WTC11 (cell line): ENCODE measurements around the gene MCFD2. TPM values are rescaled to one million over a fixed set of nuclear protein-coding genes. Genes with fewer than 3 reads are reported as not detected.

Experiments used
- ATAC-seq: fragments of 200-7000 bp; cut with Tn5 transposase; 2 replicates; pipeline ENCODE4 v1.10.0; 2021; ENCODE audit warnings: mild to moderate bottlenecking, moderate library complexity
- CTCF ChIA-PET: fragments of 300-600 bp; sonication (Branson Sonifier 250); formaldehyde crosslinking; loops from one replicate; lab custom pipeline; 2021; ENCODE audit warnings: antibody characterized with exemption; lab: Charles Lee
- POLR2A ChIA-PET: fragments of 350-600 bp; sonication (Branson Sonifier 250); formaldehyde crosslinking; loops from one replicate; lab custom pipeline; 2021; ENCODE audit warnings: antibody characterized with exemption; lab: Charles Lee
- DNase-seq: peaks from one replicate; pipeline ENCODE4 v3.0.0; 2021; ENCODE audit warnings: low spot score
- H3K27ac Mint-ChIP-seq: 2 replicates; pipeline ENCODE4 v1.8.0; 2021; ENCODE audit warnings: mixed read lengths
- H3K27me3 Mint-ChIP-seq: 2 replicates; pipeline ENCODE4 v1.8.0; 2021; ENCODE audit warnings: low read depth, mild to moderate bottlenecking, moderate library complexity, mixed read lengths
- H3K36me3 Mint-ChIP-seq: 2 replicates; pipeline ENCODE4 v1.8.0; 2021; ENCODE audit warnings: mixed read lengths
- H3K4me1 Mint-ChIP-seq: 2 replicates; pipeline ENCODE4 v1.8.0; 2022; ENCODE audit warnings: mixed read lengths
- H3K4me3 Mint-ChIP-seq: 2 replicates; pipeline ENCODE4 v1.8.0; 2021; ENCODE audit warnings: mild to moderate bottlenecking, moderate library complexity, mixed read lengths
- H3K9me3 Mint-ChIP-seq: 2 replicates; pipeline ENCODE4 v1.8.0; 2021; ENCODE audit warnings: mixed read lengths
- FOXJ3 ChIP-seq: sonication (generic); formaldehyde crosslinking; IDR thresholded peaks from 2 replicates; pipeline ENCODE4 v1.9.0; 2021; ENCODE audit warnings: missing genetic modification reagents, mild to moderate bottlenecking, borderline replicate concordance
- FOXK1 ChIP-seq: sonication (generic); formaldehyde crosslinking; IDR thresholded peaks from 2 replicates; pipeline ENCODE4 v1.8.0; 2022; ENCODE audit warnings: mild to moderate bottlenecking, moderate library complexity, missing genetic modification reagents
- IRF2 ChIP-seq: sonication (generic); formaldehyde crosslinking; IDR thresholded peaks from 2 replicates; pipeline ENCODE4 v1.8.0; 2022; ENCODE audit warnings: low read depth, missing genetic modification reagents, borderline replicate concordance
- JAZF1 ChIP-seq: fragments of 250-450 bp; sonication (Bioruptor Pico); IDR thresholded peaks from 2 replicates; pipeline ENCODE4 v1.9.0; 2021; ENCODE audit warnings: moderate library complexity, mild to moderate bottlenecking, inconsistent platforms
- JUN ChIP-seq: sonication (generic); formaldehyde crosslinking; IDR thresholded peaks from 2 replicates; pipeline ENCODE4 v1.8.0; 2023; ENCODE audit warnings: mild to moderate bottlenecking, missing genetic modification reagents
- NFE2L1 ChIP-seq: sonication (generic); formaldehyde crosslinking; IDR thresholded peaks from 2 replicates; pipeline ENCODE4 v1.8.1; 2023; ENCODE audit warnings: missing genetic modification reagents
- OVOL2 ChIP-seq: fragments of 250-450 bp; sonication (Bioruptor Pico); IDR thresholded peaks from 2 replicates; pipeline ENCODE4 v1.9.0; 2021; ENCODE audit warnings: mild to moderate bottlenecking, borderline replicate concordance
- RORB ChIP-seq: fragments of 250-450 bp; sonication (Bioruptor Pico); IDR thresholded peaks from 2 replicates; pipeline ENCODE4 v1.9.0; 2021; ENCODE audit warnings: mild to moderate bottlenecking
- TEAD4 ChIP-seq: sonication (generic); formaldehyde crosslinking; IDR thresholded peaks from 2 replicates; pipeline ENCODE4 v1.8.0; 2022; ENCODE audit warnings: mild to moderate bottlenecking, missing genetic modification reagents
- ZNF138 ChIP-seq: sonication (generic); formaldehyde crosslinking; conservative IDR thresholded peaks from 2 replicates; pipeline ENCODE4 v1.8.1; 2022; ENCODE audit warnings: mild to moderate bottlenecking, moderate library complexity, missing genetic modification reagents
- ZNF232 ChIP-seq: sonication (generic); formaldehyde crosslinking; IDR thresholded peaks from 2 replicates; pipeline ENCODE4 v1.8.0; 2022; ENCODE audit warnings: mild to moderate bottlenecking, missing genetic modification reagents
- total RNA-seq: library from RNA; stranded (reverse); gene quantifications from 3 replicates; pipeline ENCODE4 v1.2.3, GENCODE V29; 2021
- TF ChIP-seq, protein P1 (sequence below): sonication (generic); formaldehyde crosslinking; IDR thresholded peaks from 2 replicates; pipeline ENCODE4 v1.8.1; 2023; ENCODE audit warnings: mild to moderate bottlenecking, missing genetic modification reagents
- TF ChIP-seq, protein P2 (sequence below): fragments of 200-600 bp; IDR thresholded peaks from 2 replicates; pipeline ENCODE4 v1.8.0; 2022; ENCODE audit warnings: antibody characterized with exemption
- TF ChIP-seq, protein P3 (sequence below): fragments of 250-450 bp; sonication (Bioruptor Pico); IDR thresholded peaks from 2 replicates; pipeline ENCODE4 v1.9.0; 2021; ENCODE audit warnings: moderate library complexity, mild to moderate bottlenecking, inconsistent platforms, borderline replicate concordance
- TF ChIP-seq, protein P4 (sequence below): sonication (generic); formaldehyde crosslinking; IDR thresholded peaks from 2 replicates; pipeline ENCODE4 v1.8.1; 2022; ENCODE audit warnings: low read depth, missing genetic modification reagents, borderline replicate concordance
- TF ChIP-seq, protein P5 (sequence below): sonication (generic); formaldehyde crosslinking; IDR thresholded peaks from 2 replicates; pipeline ENCODE4 v1.8.1; 2022; ENCODE audit warnings: mild to moderate bottlenecking, missing genetic modification reagents, moderate library complexity, borderline replicate concordance

MCFD2 gene
- total RNA-seq, 1 experiment from 2014 or later: 68.1 TPM

DNA sequence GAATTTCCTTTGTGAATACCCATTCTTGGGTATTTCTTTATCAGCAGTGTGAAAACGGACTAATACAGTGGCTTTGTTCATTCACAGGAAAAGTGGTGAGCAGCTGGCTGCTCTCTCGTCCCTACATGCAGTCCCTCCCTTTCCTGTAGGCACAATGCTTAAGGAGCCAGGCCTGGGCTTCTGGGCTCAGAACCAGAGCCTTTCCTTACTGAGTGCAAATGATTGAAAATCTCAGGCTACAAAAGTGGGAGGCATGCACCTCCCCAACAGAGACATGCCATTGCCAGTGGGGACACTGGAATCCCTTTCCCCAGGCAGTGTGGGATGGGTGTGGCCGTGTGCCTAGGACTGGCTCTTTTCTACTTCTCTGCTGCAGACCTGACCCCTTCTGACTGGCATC, 61.3 kb downstream of the MCFD2 start (continued):
- TF ChIP-seq, protein P1, sequence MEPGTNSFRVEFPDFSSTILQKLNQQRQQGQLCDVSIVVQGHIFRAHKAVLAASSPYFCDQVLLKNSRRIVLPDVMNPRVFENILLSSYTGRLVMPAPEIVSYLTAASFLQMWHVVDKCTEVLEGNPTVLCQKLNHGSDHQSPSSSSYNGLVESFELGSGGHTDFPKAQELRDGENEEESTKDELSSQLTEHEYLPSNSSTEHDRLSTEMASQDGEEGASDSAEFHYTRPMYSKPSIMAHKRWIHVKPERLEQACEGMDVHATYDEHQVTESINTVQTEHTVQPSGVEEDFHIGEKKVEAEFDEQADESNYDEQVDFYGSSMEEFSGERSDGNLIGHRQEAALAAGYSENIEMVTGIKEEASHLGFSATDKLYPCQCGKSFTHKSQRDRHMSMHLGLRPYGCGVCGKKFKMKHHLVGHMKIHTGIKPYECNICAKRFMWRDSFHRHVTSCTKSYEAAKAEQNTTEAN (CRISPR knock-in tag): no peak
- TF ChIP-seq JUN: no peak
- TF ChIP-seq JAZF1 (CRISPR knock-in tag): no peak
- TF ChIP-seq, protein P2, sequence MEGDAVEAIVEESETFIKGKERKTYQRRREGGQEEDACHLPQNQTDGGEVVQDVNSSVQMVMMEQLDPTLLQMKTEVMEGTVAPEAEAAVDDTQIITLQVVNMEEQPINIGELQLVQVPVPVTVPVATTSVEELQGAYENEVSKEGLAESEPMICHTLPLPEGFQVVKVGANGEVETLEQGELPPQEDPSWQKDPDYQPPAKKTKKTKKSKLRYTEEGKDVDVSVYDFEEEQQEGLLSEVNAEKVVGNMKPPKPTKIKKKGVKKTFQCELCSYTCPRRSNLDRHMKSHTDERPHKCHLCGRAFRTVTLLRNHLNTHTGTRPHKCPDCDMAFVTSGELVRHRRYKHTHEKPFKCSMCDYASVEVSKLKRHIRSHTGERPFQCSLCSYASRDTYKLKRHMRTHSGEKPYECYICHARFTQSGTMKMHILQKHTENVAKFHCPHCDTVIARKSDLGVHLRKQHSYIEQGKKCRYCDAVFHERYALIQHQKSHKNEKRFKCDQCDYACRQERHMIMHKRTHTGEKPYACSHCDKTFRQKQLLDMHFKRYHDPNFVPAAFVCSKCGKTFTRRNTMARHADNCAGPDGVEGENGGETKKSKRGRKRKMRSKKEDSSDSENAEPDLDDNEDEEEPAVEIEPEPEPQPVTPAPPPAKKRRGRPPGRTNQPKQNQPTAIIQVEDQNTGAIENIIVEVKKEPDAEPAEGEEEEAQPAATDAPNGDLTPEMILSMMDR: no peak
- TF ChIP-seq NFE2L1 (CRISPR knock-in tag): no peak
- no peak for TF ChIP-seq FOXK1 (CRISPR knock-in tag)
- no peak for TF ChIP-seq RORB

DNA sequence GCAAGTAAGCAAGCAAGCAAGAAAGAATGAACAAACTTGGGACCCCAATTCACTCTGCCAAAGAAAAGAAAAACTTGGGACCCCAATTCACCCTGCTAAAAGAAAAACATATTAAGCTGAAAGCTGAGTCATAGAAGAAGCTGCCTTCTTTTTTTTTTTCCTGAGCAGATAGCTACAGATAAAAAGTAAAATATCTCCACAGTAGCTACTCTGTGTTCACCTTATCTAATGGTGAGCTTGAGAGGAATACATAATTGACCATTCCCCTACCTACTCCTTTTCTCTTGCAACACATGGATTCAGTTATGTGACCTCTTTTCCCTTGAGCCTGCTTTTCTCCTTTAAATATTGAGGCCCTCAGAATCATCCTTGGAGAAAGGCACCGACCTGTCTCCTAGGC, 63.0 kb downstream of the MCFD2 start:
- Mint-ChIP-seq H3K4me3 (no peak overlapping the region), H3K9me3 (peaks cover 15% of the 10 kb centered on the region), H3K4me1 (no peaks in the 10 kb centered on the region), H3K27me3 (no peaks in the 10 kb centered on the region), H3K36me3 (no peaks in the 10 kb centered on the region), H3K27ac (no peak overlapping the region)
- TF ChIP-seq, protein P3, sequence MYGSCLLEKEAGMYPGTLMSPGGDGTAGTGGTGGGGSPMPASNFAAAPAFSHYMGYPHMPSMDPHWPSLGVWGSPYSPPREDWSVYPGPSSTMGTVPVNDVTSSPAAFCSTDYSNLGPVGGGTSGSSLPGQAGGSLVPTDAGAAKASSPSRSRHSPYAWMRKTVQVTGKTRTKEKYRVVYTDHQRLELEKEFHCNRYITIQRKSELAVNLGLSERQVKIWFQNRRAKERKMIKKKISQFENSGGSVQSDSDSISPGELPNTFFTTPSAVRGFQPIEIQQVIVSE (CRISPR knock-in tag): no peak
- TF ChIP-seq OVOL2 (CRISPR knock-in tag) (no peak), IRF2 (CRISPR knock-in tag) (no peak), ZNF138 (CRISPR knock-in tag) (no peak), FOXJ3 (no peak), ZNF232 (CRISPR knock-in tag) (no peak)
- TF ChIP-seq, protein P1 (CRISPR knock-in tag): no peak
- TF ChIP-seq, protein P4, sequence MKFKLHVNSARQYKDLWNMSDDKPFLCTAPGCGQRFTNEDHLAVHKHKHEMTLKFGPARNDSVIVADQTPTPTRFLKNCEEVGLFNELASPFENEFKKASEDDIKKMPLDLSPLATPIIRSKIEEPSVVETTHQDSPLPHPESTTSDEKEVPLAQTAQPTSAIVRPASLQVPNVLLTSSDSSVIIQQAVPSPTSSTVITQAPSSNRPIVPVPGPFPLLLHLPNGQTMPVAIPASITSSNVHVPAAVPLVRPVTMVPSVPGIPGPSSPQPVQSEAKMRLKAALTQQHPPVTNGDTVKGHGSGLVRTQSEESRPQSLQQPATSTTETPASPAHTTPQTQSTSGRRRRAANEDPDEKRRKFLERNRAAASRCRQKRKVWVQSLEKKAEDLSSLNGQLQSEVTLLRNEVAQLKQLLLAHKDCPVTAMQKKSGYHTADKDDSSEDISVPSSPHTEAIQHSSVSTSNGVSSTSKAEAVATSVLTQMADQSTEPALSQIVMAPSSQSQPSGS (CRISPR knock-in tag): no peak
- POLR2A ChIA-PET: interaction anchor here (0.7 kb wide), 1 partner anchor 134 kb away, joined by 3 read pairs; no protein-coding TSS in a partner anchor
- DNase-seq (no peak), ATAC-seq (no peak)
- CTCF ChIA-PET: no interaction called here

DNA sequence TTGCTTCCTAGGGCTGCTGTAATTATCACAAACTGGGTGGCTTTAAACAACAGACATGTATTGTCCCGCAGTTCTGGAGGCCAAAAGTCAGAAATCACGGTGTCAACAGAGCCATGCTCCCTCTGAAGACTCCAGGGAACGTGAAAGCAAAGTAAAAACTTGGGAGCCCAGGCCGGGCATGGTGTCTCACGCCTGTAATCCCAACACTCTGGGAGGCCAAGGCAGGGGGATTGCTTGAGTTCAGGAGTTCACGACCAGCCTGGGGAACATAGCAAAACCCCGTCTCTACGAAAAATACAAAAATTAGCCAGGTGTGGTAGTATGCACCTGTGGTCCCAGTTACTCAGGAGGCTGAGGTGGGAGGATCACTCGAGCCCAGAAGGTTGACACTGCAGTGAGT, 63.5 kb downstream of the MCFD2 start:
- no peak overlapping the region for H3K27ac Mint-ChIP-seq
- peaks cover 15% of the 10 kb centered on the region for H3K9me3 Mint-ChIP-seq
- POLR2A ChIA-PET: no interaction called here
- DNase-seq (no peak), ATAC-seq (no peak)
- no peak overlapping the region for H3K4me3 Mint-ChIP-seq
- no peaks in the 10 kb centered on the region for H3K4me1 Mint-ChIP-seq
- TF ChIP-seq TEAD4 (CRISPR knock-in tag): no peak
- TF ChIP-seq, protein P5, sequence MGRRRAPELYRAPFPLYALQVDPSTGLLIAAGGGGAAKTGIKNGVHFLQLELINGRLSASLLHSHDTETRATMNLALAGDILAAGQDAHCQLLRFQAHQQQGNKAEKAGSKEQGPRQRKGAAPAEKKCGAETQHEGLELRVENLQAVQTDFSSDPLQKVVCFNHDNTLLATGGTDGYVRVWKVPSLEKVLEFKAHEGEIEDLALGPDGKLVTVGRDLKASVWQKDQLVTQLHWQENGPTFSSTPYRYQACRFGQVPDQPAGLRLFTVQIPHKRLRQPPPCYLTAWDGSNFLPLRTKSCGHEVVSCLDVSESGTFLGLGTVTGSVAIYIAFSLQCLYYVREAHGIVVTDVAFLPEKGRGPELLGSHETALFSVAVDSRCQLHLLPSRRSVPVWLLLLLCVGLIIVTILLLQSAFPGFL: no peak
- H3K36me3 Mint-ChIP-seq: no peaks in the 10 kb centered on the region
- no peaks in the 10 kb centered on the region for H3K27me3 Mint-ChIP-seq
- CTCF ChIA-PET: no interaction called here

Other genes with a start within 250 kb of the MCFD2 start
- 12.1 to 13.5 TPM (median 13.1 TPM) in 3 replicates for gene SOCS5, start 216.5 kb downstream of the MCFD2 start, total RNA-seq
- 12.3 to 17.4 TPM (median 12.8 TPM) in 3 replicates for gene TTC7A, start 25.4 kb upstream of the MCFD2 start, total RNA-seq
- not detected in 3 replicates for gene STPG4, start 239.5 kb upstream of the MCFD2 start, total RNA-seq